GM18511 (cell line): ENCODE results near the gene KAT6B.
"Not testable (repeated sequence)": the region's sequence is repeated elsewhere in the genome, so short reads cannot be mapped to it uniquely, and the experiment has no call there.

Source experiments
- ATAC-seq: cut with Tn5 transposase; IDR thresholded peaks from one replicate; pipeline ENCODE4 v1.9.1; 2021; ENCODE audit warnings: mild to moderate bottlenecking, moderate library complexity; ENCODE audit not compliant: unreplicated experiment

Gene KAT6B

DNA sequence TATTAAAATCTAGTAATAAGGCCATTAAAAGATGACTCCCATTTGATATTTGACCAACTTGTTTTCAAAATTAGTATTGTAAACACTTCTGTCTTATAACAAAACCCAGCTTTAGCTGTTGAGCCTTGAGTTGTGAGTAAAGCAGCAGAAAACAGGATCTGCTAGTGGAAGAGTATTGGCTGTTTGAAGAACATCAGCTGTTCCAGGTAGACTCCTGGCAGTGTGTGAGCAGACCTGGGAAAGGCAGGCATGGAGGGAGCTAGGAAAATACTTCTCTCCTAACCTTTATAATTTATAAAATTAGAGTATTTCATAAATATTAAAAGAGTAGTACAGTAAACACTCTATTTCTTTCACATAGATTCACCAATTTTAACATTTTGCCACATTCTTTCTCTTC is 29.0 kb downstream of the KAT6B start:
- ATAC-seq: no peak

- no peak for ATAC-seq
These were observed 30.5 kb downstream of the KAT6B start for GRCh38 chr10:74856940-74857339.

GRCh38 chr10:74857586-74857985 is 31.2 kb downstream of the KAT6B start:
- ATAC-seq: no peak

DNA sequence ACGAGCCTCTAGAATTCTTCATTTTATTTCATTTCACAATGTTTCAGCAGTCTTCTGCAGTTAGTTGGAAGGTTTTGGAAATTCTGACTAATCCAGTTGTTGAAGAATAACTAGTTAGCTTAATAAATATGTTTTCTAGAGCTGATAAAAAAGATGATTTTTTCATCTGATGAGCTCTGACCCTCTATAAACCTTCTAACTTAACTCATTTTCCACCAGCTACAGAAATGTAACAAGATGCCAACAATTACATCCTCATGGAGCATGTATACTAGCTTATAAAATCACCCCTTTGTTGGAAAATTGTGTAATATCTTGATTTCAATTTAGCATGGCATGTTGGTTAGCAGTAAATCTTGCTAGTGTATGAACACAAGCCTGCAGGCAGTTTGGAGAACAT is 33.1 kb downstream of the KAT6B start:
- no peak for ATAC-seq

DNA sequence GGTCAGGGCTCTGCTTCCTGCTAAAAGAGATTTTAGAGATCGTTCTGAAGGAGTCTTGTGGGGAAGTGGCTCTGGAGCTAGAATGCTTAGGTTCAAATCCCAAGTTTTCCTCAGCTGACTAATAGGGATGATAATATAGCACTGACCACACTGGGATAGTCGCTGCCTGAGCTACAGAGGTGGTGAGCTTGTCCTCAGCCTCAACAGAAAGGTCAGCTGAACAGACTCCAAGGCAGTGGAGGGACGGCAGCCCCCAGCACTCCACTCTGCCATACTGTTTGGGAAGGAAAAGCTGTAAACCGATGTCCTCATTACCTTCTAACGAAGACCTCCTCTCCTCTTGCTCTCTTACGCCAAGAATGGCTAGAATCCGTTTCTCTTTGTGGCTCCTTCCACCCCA is 36.2 kb downstream of the KAT6B start:
- no peak for ATAC-seq

DNA sequence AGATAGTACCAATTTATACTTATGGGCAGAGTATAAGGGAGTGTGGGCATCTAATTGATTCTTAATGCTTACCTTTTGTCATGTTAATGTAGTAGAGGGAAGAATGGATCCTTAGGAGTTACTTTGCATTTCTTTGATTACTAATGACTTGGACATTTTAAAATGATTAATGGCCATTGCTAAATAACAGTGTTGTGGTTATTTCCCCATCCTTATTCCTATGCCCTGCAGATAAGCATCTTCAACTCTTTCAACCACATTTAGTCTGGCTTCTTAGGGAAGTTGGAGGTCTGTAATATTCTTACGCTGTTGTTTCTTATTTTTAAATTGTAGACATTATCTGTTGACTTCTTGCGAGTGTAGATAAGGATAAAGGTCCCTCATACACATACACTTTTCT is 37.2 kb downstream of the KAT6B start:
- ATAC-seq: no peak

DNA sequence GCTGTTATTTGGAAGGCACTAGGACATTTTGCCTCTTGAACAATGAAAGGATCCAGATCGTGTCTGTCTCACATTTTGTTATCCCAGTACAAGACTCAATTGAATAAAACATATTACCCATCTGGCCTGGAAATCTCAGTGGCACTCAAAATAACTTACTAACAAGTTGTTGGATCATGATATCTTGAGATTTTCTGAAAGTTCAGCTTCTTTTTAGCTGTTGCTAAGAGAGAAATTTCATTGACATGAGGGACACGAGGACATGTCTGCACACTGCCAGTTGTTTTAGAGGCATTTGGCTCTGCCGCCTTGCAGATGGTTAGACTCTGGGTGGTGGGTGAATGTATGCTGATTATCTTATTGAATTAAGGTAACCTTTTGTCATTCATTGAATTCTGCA is 41.0 kb downstream of the KAT6B start:
- ATAC-seq: no peak

GRCh38 chr10:74868392-74868977 is 42.1 kb downstream of the KAT6B start:
- ATAC-seq: no peak

- ATAC-seq: no peak
These were observed 43.2 kb downstream of the KAT6B start for GRCh38 chr10:74869635-74870034.

DNA sequence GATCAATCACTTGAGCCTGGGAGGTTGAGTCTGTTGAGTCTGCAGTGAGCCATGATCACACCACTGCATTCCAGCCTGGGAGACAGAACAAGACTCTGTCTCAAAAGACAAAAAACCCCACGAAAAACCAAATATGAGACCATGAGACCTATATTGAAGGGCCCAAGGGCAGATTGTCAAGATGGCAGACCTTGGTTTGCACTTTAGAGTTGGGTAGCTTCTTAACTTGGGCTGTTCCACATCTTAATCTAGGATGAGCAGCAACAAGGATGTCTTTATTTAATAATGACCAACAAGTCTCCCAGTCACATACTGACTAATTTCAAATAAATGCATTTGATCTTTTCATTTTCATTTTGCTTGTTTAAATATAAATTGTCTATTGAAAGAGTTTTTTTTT is 43.8 kb downstream of the KAT6B start:
- no peak for ATAC-seq

DNA sequence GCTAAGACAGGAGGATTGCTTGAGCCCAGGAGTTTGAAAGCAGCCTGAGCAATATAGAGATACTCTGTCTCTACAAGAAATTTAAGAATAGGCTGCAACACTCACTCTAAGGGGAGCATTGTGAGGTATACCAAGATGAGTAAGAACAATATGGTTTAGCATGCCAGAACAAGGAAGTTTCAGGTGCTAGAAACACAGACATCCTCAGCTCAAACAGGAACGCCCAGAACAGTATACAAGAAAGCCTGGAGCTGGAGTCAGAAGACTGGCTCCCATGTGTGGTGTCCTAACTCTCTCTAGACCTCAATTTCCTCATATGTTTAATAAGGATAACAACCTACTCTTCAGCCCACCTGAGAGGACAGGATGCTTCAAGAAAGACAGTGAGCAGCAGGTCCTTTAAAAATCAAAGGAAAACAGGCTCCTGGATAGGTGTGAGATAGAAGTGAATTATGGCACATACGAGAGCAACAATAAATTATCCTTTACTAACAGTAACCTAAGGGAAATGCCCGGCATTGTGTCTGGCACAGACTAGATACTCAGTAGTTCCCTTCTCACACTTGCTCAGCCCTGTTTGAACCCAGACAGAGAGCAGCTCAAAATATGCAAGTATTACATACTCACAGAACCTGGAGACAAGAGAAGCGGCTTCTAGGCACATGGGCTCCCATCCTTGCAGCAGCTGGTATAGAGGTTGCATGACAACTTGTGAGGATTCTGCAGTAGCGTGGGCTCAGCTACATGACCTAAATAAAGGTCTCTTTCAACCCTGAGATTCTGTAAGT is 45.4 kb downstream of the KAT6B start:
- peak; percentile 94 for ATAC-seq

- ATAC-seq: no peak
These were observed 47.5 kb downstream of the KAT6B start for GRCh38 chr10:74873803-74874454.

- ATAC-seq: no peak
These were observed 48.2 kb downstream of the KAT6B start for GRCh38 chr10:74874649-74875048.

DNA sequence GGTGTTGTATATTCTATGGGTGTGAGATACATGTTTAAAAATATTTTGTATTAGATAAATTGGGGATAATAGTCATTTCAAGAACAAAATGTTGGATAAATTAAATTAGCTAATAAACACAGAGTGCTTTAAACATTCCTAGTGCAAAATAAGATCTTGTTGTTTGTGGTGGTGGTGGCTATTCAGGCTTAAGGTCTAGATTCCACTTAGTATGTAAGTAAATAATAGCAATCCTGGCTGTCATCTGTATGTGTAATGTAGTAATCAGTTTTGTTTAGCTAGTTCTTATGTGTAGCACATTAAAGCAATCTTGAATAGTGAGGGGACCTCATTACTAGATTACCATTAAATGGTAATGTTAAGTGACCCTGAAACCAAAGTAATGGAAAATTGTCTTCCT is 48.7 kb downstream of the KAT6B start:
- no peak for ATAC-seq

GRCh38 chr10:74875966-74876365 is 49.6 kb downstream of the KAT6B start:
- ATAC-seq: no peak

GRCh38 chr10:74877054-74877453 is 50.7 kb downstream of the KAT6B start:
- not testable (repeated sequence) for ATAC-seq

DNA sequence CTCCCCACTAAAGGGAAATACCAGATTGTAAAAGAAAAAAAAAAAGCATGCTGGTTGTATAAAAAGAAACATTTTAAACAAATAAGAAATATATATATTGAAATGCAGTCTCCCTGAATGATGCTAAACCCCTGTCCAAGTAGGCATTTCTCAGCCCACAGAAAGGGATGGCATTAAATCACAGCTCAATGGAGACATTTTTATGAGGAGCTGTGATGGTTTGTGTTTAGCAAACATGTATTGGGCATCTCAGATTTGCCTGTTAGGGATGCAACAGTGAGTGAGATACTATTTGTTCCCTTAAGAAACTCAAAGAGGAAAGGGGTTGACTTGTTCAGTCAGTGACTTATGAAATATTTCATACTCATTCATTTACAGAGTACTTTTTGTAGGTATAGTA is 51.5 kb downstream of the KAT6B start:
- ATAC-seq: no peak

GRCh38 chr10:74880041-74880440 is 53.6 kb downstream of the KAT6B start:
- no peak for ATAC-seq

DNA sequence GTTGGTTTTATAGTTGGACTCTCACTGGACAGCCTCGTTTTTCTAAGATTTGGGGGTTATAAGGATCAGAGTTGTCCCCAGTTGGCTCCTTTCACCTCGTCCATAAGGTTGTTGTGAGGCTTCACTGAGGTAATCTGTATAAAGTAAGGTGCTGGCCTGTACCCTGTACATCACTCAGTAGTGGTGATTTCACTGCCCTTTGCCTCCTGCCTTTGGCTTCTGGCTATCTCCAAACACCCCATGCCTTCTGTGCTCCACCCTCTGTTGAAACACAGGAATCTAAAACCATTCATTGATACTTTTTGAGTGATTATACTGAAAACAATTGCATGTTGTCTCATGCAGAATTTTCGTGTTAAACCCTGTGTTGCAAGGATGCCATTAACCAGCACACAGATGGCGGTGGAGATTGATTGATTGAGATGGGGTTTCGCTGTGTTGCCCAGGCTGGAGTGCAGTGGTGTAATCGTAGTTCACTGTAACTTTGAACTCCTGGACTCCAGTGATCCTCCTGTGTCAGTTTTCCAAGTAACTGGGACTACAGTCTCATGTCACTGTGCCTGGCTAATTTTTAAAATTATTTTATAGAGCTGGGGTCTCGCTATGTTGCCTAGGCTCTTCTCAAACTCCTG is 55.0 kb downstream of the KAT6B start:
- ATAC-seq: no peak

DNA sequence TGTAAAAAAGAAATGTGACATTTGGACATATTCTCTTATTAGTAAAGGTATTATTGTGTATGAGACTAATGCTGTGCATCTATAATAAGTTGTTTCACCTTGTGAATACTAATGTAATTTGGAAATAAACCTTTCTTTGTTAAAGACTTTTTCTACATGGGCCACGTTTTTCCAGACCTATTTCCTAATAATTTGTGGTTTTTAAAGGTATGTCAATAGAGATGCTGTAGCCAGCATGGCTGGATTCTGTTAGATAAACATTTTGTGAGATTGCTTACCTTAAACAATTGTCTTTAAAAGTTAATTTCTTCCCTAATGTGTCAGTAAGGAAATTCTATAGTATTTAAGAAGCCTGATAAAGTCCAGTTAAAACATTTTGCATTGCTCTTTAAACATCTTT is 56.0 kb downstream of the KAT6B start:
- no peak for ATAC-seq

GRCh38 chr10:74882831-74883230 is 56.4 kb downstream of the KAT6B start:
- no peak for ATAC-seq

GRCh38 chr10:74883428-74883827 is 57.0 kb downstream of the KAT6B start:
- no peak for ATAC-seq
